ENCODE measurements around the gene ABCA8. TPM values are rescaled to one million over a fixed set of nuclear protein-coding genes. Genes with fewer than 3 reads are reported as not detected.

The ABCA8 gene
- total and polyA plus RNA-seq, 2 experiments from 2014 or later = not detected

- Mint-ChIP-seq H3K36me3 (ENCODE audit: low read depth) (peaks cover 4% of the 10 kb centered on the region; the same call in 2 of the 3 replicates), H3K9me3 (peaks cover 11% of the 10 kb centered on the region)
- no peak for ATAC-seq
Measured at GRCh38 chr17:68884888-68885287, 70.3 kb downstream of the ABCA8 start.

More at GRCh38 chr17:68884888-68885287, 70.3 kb downstream of the ABCA8 start:
- Histone ChIP-seq H3K27ac (ENCODE audit: low read depth) (no peak overlapping the region), H3K4me3 (no peak overlapping the region), H2AFZ (no peak overlapping the region), H3K4me1 (ENCODE audit: insufficient read depth) (no peaks in the 10 kb centered on the region), H3K27me3 (ENCODE audit: insufficient read depth) (no peaks in the 10 kb centered on the region), H3K79me2 (replicated peaks; ENCODE audit: insufficient read depth) (no peaks in the 10 kb centered on the region), H3K9me2 (ENCODE audit: insufficient read depth) (0 out of 2 replicates have a peak, but pooled peaks cover 5% of the 10 kb centered on the region), H4K20me1 (replicated peaks; ENCODE audit: insufficient read depth) (no peaks in the 10 kb centered on the region), H3K4me2 (no peak overlapping the region), H3F3A (replicated peaks; ENCODE audit: low read depth) (no peaks in the 10 kb centered on the region), H3K36me3 (ENCODE audit: insufficient read depth) (no peaks in the 10 kb centered on the region)
- H3K4me3 Mint-ChIP-seq = no peak overlapping the region
- no peak overlapping the region for H3K27ac Mint-ChIP-seq
- no peak for TF ChIP-seq ZNF114 (CRISPR knock-in tag; IDR thresholded peaks at IDR 0.05)
- TF ChIP-seq CREB1 (CRISPR knock-in tag; IDR thresholded peaks at IDR 0.05; ENCODE audit: low read depth) = no peak
- TF ChIP-seq CTCF (conservative IDR thresholded peaks at IDR 0.05; ENCODE audit: low read depth in 2 of 2) = no peak
- no peak for TF ChIP-seq STAT1 (IDR thresholded peaks at IDR 0.05; ENCODE audit: unreplicated experiment)
- no peak for TF ChIP-seq ZNF331 (CRISPR knock-in tag; IDR thresholded peaks at IDR 0.05; ENCODE audit: low read depth)
- no peak for TF ChIP-seq EZH2phosphoT487 (IDR thresholded peaks at IDR 0.05; ENCODE audit: unreplicated experiment)
- no peak for TF ChIP-seq REST (IDR thresholded peaks at IDR 0.05; ENCODE audit: unreplicated experiment)
- TF ChIP-seq ZNF462 (CRISPR knock-in tag; IDR thresholded peaks at IDR 0.05) = no peak
- no peak for TF ChIP-seq NANOG (IDR thresholded peaks at IDR 0.05; ENCODE audit: borderline replicate concordance)
- no peak for TF ChIP-seq ETS1 (IDR thresholded peaks at IDR 0.05)
- TF ChIP-seq EZH2 (IDR thresholded peaks at IDR 0.05; ENCODE audit: low read depth, unreplicated experiment) = no peak
- TF ChIP-seq POLR2AphosphoS5 (IDR thresholded peaks at IDR 0.05; ENCODE audit: low read depth) = no peak
- no peak for TF ChIP-seq JUNB (IDR thresholded peaks at IDR 0.05; ENCODE audit: unreplicated experiment)
- no peaks in the 10 kb centered on the region for H3K27me3 Mint-ChIP-seq (ENCODE audit: insufficient read depth, low read depth, poor library complexity)
- no peaks in the 10 kb centered on the region for H3K4me1 Mint-ChIP-seq
- DNase-seq (ENCODE audit: low spot score) = no peak

Data from GM23338 (cell line).